Memory B cell (primary cell): ENCODE measurements around the gene SRBD1.

Experiments
- ATAC-seq: fragments of 150-1000 bp; cut with Tn5 transposase; 2 replicates; pipeline ENCODE4 v1.10.0; 2021; ENCODE audit warnings: low read depth, mild to moderate bottlenecking, moderate library complexity
- DNase-seq, 2 donors: peaks; one replicate each; pipeline ENCODE4 v3.0.0; 2022; ENCODE audit warnings: low spot score in 2 of 2
- H3K27ac Mint-ChIP-seq: one replicate; pipeline ENCODE4 v1.8.0; 2022; ENCODE audit warnings: mild to moderate bottlenecking, moderate library complexity, mixed read lengths
- H3K27me3 Mint-ChIP-seq: one replicate; pipeline ENCODE4 v1.8.0; 2022; ENCODE audit warnings: mixed read lengths
- H3K36me3 Mint-ChIP-seq: one replicate; pipeline ENCODE4 v1.8.0; 2022; ENCODE audit warnings: mild to moderate bottlenecking, mixed read lengths
- H3K4me1 Mint-ChIP-seq: one replicate; pipeline ENCODE4 v1.8.0; 2022; ENCODE audit warnings: mixed read lengths
- H3K4me3 Mint-ChIP-seq: one replicate; pipeline ENCODE4 v1.8.0; 2022; ENCODE audit warnings: mild to moderate bottlenecking, moderate library complexity, mixed read lengths
- H3K9me3 Mint-ChIP-seq: one replicate; pipeline ENCODE4 v1.8.0; 2022; ENCODE audit warnings: mixed read lengths

Gene SRBD1

GRCh38 chr2:45409677-45410076 is 201.4 kb downstream of the SRBD1 start:
- H3K4me1 Mint-ChIP-seq, result no peaks in the 10 kb centered on the region
- H3K4me3 Mint-ChIP-seq, result no peak overlapping the region
- DNase-seq, result no peak
- H3K27ac Mint-ChIP-seq, result no peak overlapping the region
- H3K9me3 Mint-ChIP-seq, result peaks cover 1% of the 10 kb centered on the region
- H3K36me3 Mint-ChIP-seq, result peaks cover 25% of the 10 kb centered on the region
- no peak for ATAC-seq
- H3K27me3 Mint-ChIP-seq, result no peaks in the 10 kb centered on the region

GRCh38 chr2:45406621-45407020 is 204.4 kb downstream of the SRBD1 start:
- Mint-ChIP-seq H3K27ac (no peak overlapping the region), H3K4me1 (no peaks in the 10 kb centered on the region), H3K9me3 (peaks cover 1% of the 10 kb centered on the region), H3K36me3 (peaks cover 22% of the 10 kb centered on the region), H3K4me3 (no peak overlapping the region), H3K27me3 (no peaks in the 10 kb centered on the region)
- DNase-seq (no peak), ATAC-seq (no peak)

- no peaks in the 10 kb centered on the region for H3K4me1 Mint-ChIP-seq
- ATAC-seq (no peak), DNase-seq (no peak)
- H3K4me3 Mint-ChIP-seq, result no peak overlapping the region
- no peaks in the 10 kb centered on the region for H3K9me3 Mint-ChIP-seq
- H3K36me3 Mint-ChIP-seq, result peaks cover 12% of the 10 kb centered on the region
- H3K27ac Mint-ChIP-seq, result no peak overlapping the region
- H3K27me3 Mint-ChIP-seq, result no peaks in the 10 kb centered on the region
Measured at GRCh38 chr2:45404807-45405297, 206.2 kb downstream of the SRBD1 start.

- no peak for DNase-seq
- no peak overlapping the region for H3K4me3 Mint-ChIP-seq
- ATAC-seq, result no peak
- H3K27ac Mint-ChIP-seq, result no peak overlapping the region
- no peaks in the 10 kb centered on the region for H3K27me3 Mint-ChIP-seq
- no peaks in the 10 kb centered on the region for H3K4me1 Mint-ChIP-seq
- peaks cover 12% of the 10 kb centered on the region for H3K36me3 Mint-ChIP-seq
- H3K9me3 Mint-ChIP-seq, result no peaks in the 10 kb centered on the region
Measured at GRCh38 chr2:45403036-45403435, 208.0 kb downstream of the SRBD1 start.

- no peaks in the 10 kb centered on the region for H3K4me1 Mint-ChIP-seq
- no peak overlapping the region for H3K4me3 Mint-ChIP-seq
- no peaks in the 10 kb centered on the region for H3K9me3 Mint-ChIP-seq
- ATAC-seq (no peak), DNase-seq (no peak)
- no peak overlapping the region for H3K27ac Mint-ChIP-seq
- H3K27me3 Mint-ChIP-seq, result no peaks in the 10 kb centered on the region
- H3K36me3 Mint-ChIP-seq, result peaks cover 12% of the 10 kb centered on the region
Measured at GRCh38 chr2:45401431-45401922, 209.6 kb downstream of the SRBD1 start.

GRCh38 chr2:45399040-45399784 is 211.9 kb downstream of the SRBD1 start:
- no peaks in the 10 kb centered on the region for H3K9me3 Mint-ChIP-seq
- DNase-seq, result no peak
- H3K27ac Mint-ChIP-seq, result no peak overlapping the region
- H3K27me3 Mint-ChIP-seq, result no peaks in the 10 kb centered on the region
- peaks cover 15% of the 10 kb centered on the region for H3K36me3 Mint-ChIP-seq
- H3K4me3 Mint-ChIP-seq, result no peak overlapping the region
- ATAC-seq, result no peak
- no peaks in the 10 kb centered on the region for H3K4me1 Mint-ChIP-seq

- Mint-ChIP-seq H3K4me1 (no peaks in the 10 kb centered on the region), H3K27me3 (no peaks in the 10 kb centered on the region), H3K9me3 (no peaks in the 10 kb centered on the region), H3K27ac (no peak overlapping the region), H3K4me3 (no peak overlapping the region), H3K36me3 (peaks cover 19% of the 10 kb centered on the region)
- ATAC-seq (no peak), DNase-seq (no peak)
Measured at GRCh38 chr2:45397292-45397691, 213.8 kb downstream of the SRBD1 start.

GRCh38 chr2:45396671-45397070 is 214.4 kb downstream of the SRBD1 start:
- no peak for DNase-seq
- Mint-ChIP-seq H3K36me3 (peaks cover 14% of the 10 kb centered on the region), H3K27ac (no peak overlapping the region), H3K4me1 (no peaks in the 10 kb centered on the region), H3K4me3 (no peak overlapping the region), H3K9me3 (no peaks in the 10 kb centered on the region), H3K27me3 (no peaks in the 10 kb centered on the region)
- no peak for ATAC-seq

- no peak overlapping the region for H3K4me3 Mint-ChIP-seq
- peaks cover 20% of the 10 kb centered on the region for H3K36me3 Mint-ChIP-seq
- H3K27ac Mint-ChIP-seq, result no peak overlapping the region
- ATAC-seq, result no peak
- H3K9me3 Mint-ChIP-seq, result no peaks in the 10 kb centered on the region
- H3K4me1 Mint-ChIP-seq, result no peaks in the 10 kb centered on the region
- no peak for DNase-seq
- H3K27me3 Mint-ChIP-seq, result no peaks in the 10 kb centered on the region
Measured at GRCh38 chr2:45394842-45395241, 216.2 kb downstream of the SRBD1 start.

- DNase-seq, result no peak
- Mint-ChIP-seq H3K36me3 (peaks cover 24% of the 10 kb centered on the region), H3K9me3 (no peaks in the 10 kb centered on the region), H3K27ac (no peak overlapping the region), H3K4me3 (no peak overlapping the region), H3K4me1 (no peaks in the 10 kb centered on the region), H3K27me3 (no peaks in the 10 kb centered on the region)
- ATAC-seq, result no peak
Measured at GRCh38 chr2:45394216-45394615, 216.9 kb downstream of the SRBD1 start.

- no peaks in the 10 kb centered on the region for H3K4me1 Mint-ChIP-seq
- H3K4me3 Mint-ChIP-seq, result no peak overlapping the region
- no peaks in the 10 kb centered on the region for H3K9me3 Mint-ChIP-seq
- peaks cover 38% of the 10 kb centered on the region for H3K36me3 Mint-ChIP-seq
- H3K27ac Mint-ChIP-seq, result no peak overlapping the region
- ATAC-seq (no peak), DNase-seq (no peak)
- H3K27me3 Mint-ChIP-seq, result no peaks in the 10 kb centered on the region
Measured at GRCh38 chr2:45391866-45392265, 219.2 kb downstream of the SRBD1 start.

GRCh38 chr2:45390861-45391260 is 220.2 kb downstream of the SRBD1 start:
- Mint-ChIP-seq H3K27ac (no peak overlapping the region), H3K4me1 (no peaks in the 10 kb centered on the region), H3K36me3 (peaks cover 38% of the 10 kb centered on the region), H3K9me3 (no peaks in the 10 kb centered on the region), H3K4me3 (no peak overlapping the region), H3K27me3 (no peaks in the 10 kb centered on the region)
- ATAC-seq (no peak), DNase-seq (no peak)

- Mint-ChIP-seq H3K27ac (no peak overlapping the region), H3K36me3 (peaks cover 38% of the 10 kb centered on the region), H3K4me3 (no peak overlapping the region), H3K9me3 (no peaks in the 10 kb centered on the region), H3K4me1 (no peaks in the 10 kb centered on the region), H3K27me3 (no peaks in the 10 kb centered on the region)
- ATAC-seq, result no peak
- DNase-seq, result no peak
Measured at GRCh38 chr2:45390441-45390840, 220.6 kb downstream of the SRBD1 start.

- DNase-seq (no peak), ATAC-seq (no peak)
- no peaks in the 10 kb centered on the region for H3K27me3 Mint-ChIP-seq
- H3K27ac Mint-ChIP-seq, result no peak overlapping the region
- peaks cover 34% of the 10 kb centered on the region for H3K36me3 Mint-ChIP-seq
- no peaks in the 10 kb centered on the region for H3K4me1 Mint-ChIP-seq
- H3K4me3 Mint-ChIP-seq, result no peak overlapping the region
- H3K9me3 Mint-ChIP-seq, result no peaks in the 10 kb centered on the region
Measured at GRCh38 chr2:45388541-45389100, 222.4 kb downstream of the SRBD1 start.

- Mint-ChIP-seq H3K27me3 (no peaks in the 10 kb centered on the region), H3K4me3 (no peak overlapping the region), H3K4me1 (no peaks in the 10 kb centered on the region), H3K36me3 (peaks cover 3% of the 10 kb centered on the region), H3K9me3 (no peaks in the 10 kb centered on the region), H3K27ac (no peak overlapping the region)
- ATAC-seq (no peak), DNase-seq (no peak)
Measured at GRCh38 chr2:45382744-45383143, 228.3 kb downstream of the SRBD1 start.
